PFSK-1 (cell line): ENCODE data around the gene AGPAT4.

ENCODE experiments used
- FOXP2 ChIP-seq: optimal IDR thresholded peaks from 2 replicates; pipeline ENCODE3; 2011; ENCODE audit warnings: borderline replicate concordance, control low read depth, inconsistent platforms; ENCODE audit not compliant: insufficient read depth; ENCODE audit errors: extremely low read length, extremely low read depth
- POLR2AphosphoS5 ChIP-seq: IDR thresholded peaks from 2 replicates; pipeline ENCODE4 v1.6.1; 2012; ENCODE audit warnings: low read depth, mild to moderate bottlenecking, control low read depth, low read length, moderate library complexity
- REST ChIP-seq, 2 experiments: IDR thresholded peaks; 2 replicates each; pipeline versions ENCODE4 v1.6.1 to v1.8.0; 2011 to 2012; ENCODE audit warnings: low read depth in 2 of 2, low read length in 2 of 2, control low read depth in 1 of 2, inconsistent platforms in 1 of 2, mild to moderate bottlenecking in 1 of 2, moderate library complexity in 1 of 2; ENCODE audit not compliant: insufficient read depth in 1 of 2
- SIN3A ChIP-seq: IDR thresholded peaks from 2 replicates; pipeline ENCODE4 v1.6.1; 2012; ENCODE audit warnings: mild to moderate bottlenecking, low read length, moderate library complexity, borderline replicate concordance; ENCODE audit not compliant: insufficient read depth
- TAF1 ChIP-seq: IDR thresholded peaks from 2 replicates; pipeline ENCODE4 v1.6.1; 2012; ENCODE audit warnings: low read length, control low read depth, borderline replicate concordance; ENCODE audit not compliant: insufficient read depth

The AGPAT4 gene

GRCh38 chr6:161235776-161236633 lies 37.9 kb downstream of the AGPAT4 start:
- TF ChIP-seq SIN3A (no peak), TAF1 (no peak), FOXP2 (no peak), POLR2AphosphoS5 (no peak), REST (IDR thresholded peaks at IDR 0.05; ENCODE audit: insufficient read depth in 1 of 2, low read depth in 2 of 2, low read length in 2 of 2) (no peak)

GRCh38 chr6:161233986-161234661 lies 39.7 kb downstream of the AGPAT4 start:
- TF ChIP-seq FOXP2: no peak
- TF ChIP-seq SIN3A: no peak
- no peak for TF ChIP-seq REST (IDR thresholded peaks at IDR 0.05; ENCODE audit: insufficient read depth in 1 of 2, low read depth in 2 of 2, low read length in 2 of 2)
- no peak for TF ChIP-seq TAF1
- no peak for TF ChIP-seq POLR2AphosphoS5

GRCh38 chr6:161232467-161232866 lies 41.4 kb downstream of the AGPAT4 start:
- no peak for TF ChIP-seq FOXP2
- TF ChIP-seq TAF1: no peak
- no peak for TF ChIP-seq REST (IDR thresholded peaks at IDR 0.05; ENCODE audit: insufficient read depth in 1 of 2, low read depth in 2 of 2, low read length in 2 of 2)
- TF ChIP-seq SIN3A: no peak
- TF ChIP-seq POLR2AphosphoS5: no peak

GRCh38 chr6:161232010-161232409 lies 41.9 kb downstream of the AGPAT4 start:
- TF ChIP-seq POLR2AphosphoS5 (no peak), FOXP2 (no peak), SIN3A (no peak), REST (IDR thresholded peaks at IDR 0.05; ENCODE audit: insufficient read depth in 1 of 2, low read depth in 2 of 2, low read length in 2 of 2) (no peak), TAF1 (no peak)
